Measurements from ENCODE around the gene LRCH4.
"Not testable (repeated sequence)": the region's sequence is repeated elsewhere in the genome, so short reads cannot be mapped to it uniquely, and the experiment has no call there.

The LRCH4 gene

GRCh38 chr7:100528108-100528866 is 57.6 kb downstream of the LRCH4 start:
- not testable (repeated sequence) for DNase-seq (ENCODE audit: low read depth, low spot score); H3K4me3 ChIP-seq (ENCODE audit: low read length)

All from Jurkat, Clone E6-1 (cell line).